GM13976 (cell line): Measurements from ENCODE around the gene PLXNA3.

Source experiments
- DNase-seq: peaks from one replicate; pipeline ENCODE4 v3.0.0; 2012; ENCODE audit warnings: low spot score
- CTCF ChIP-seq: IDR thresholded peaks from 2 replicates; pipeline ENCODE4 v1.5.1; 2012; ENCODE audit warnings: borderline replicate concordance, mild to moderate bottlenecking; ENCODE audit not compliant: insufficient read depth; ENCODE audit errors: extremely low read depth, missing control alignments, control extremely low read depth
- in situ Hi-C: fragments of 300-500 bp; cut with MboI; formaldehyde crosslinking; loops from one replicate; pipeline ENCODE4 v1.12.0; 2022; ENCODE audit warnings: low sequenced_read_pairs, mixed read lengths, inconsistent platforms; ENCODE audit not compliant: unreplicated experiment

PLXNA3 gene

GRCh38 chrX:154439841-154440240 is 18.2 kb upstream of the PLXNA3 start:
- no peak for TF ChIP-seq CTCF
- in situ Hi-C loops = no loop called here

GRCh38 chrX:154440623-154441357 is 17.3 kb upstream of the PLXNA3 start:
- no peak for DNase-seq
- in situ Hi-C loops = no loop called here
- no peak for TF ChIP-seq CTCF

More at GRCh38 chrX:154439841-154440240, 18.2 kb upstream of the PLXNA3 start:
- DNase-seq = no peak

GRCh38 chrX:154441564-154441963 is 16.5 kb upstream of the PLXNA3 start:
- in situ Hi-C loops = no loop called here
- TF ChIP-seq CTCF = no peak
- no peak for DNase-seq

GRCh38 chrX:154441984-154442707 is 15.9 kb upstream of the PLXNA3 start:
- in situ Hi-C loops = no loop called here
- no peak for TF ChIP-seq CTCF
- no peak for DNase-seq

GRCh38 chrX:154443479-154443910 is 14.6 kb upstream of the PLXNA3 start:
- no peak for TF ChIP-seq CTCF
- in situ Hi-C loops = no loop called here
- DNase-seq = no peak

- peak; percentile 16 for TF ChIP-seq CTCF
- DNase-seq = peak; percentile 89
- in situ Hi-C loops = no loop called here
Observed at GRCh38 chrX:154443992-154444754, 13.9 kb upstream of the PLXNA3 start, which contains the start of gene FAM50A. Gene FAM50A, plus strand, starts transcription at chrX:154444141. Its CDS starts 95 bp downstream, at chrX:154444236.
